Mucosa of stomach (tissue), 1 donor: ENCODE data around the gene ZNF814.
"Not testable (repeated sequence)": the region's sequence is repeated elsewhere in the genome, so short reads cannot be mapped to it uniquely, and the experiment has no call there.

Experiments
- H3K27me3 ChIP-seq: one replicate; pipeline ENCODE4 v1.7.0; 2013; ENCODE audit warnings: mild to moderate bottlenecking, low read length; ENCODE audit not compliant: control insufficient read depth, insufficient read depth
- H3K36me3 ChIP-seq: one replicate; pipeline ENCODE4 v1.7.0; 2013; ENCODE audit warnings: low read length; ENCODE audit not compliant: control insufficient read depth, insufficient read depth
- H3K4me1 ChIP-seq: one replicate; pipeline ENCODE4 v1.7.0; 2013; ENCODE audit warnings: mild to moderate bottlenecking, low read length; ENCODE audit not compliant: control insufficient read depth, insufficient read depth
- H3K4me3 ChIP-seq: one replicate; pipeline ENCODE4 v1.7.0; 2013; ENCODE audit warnings: low read length
- H3K9ac ChIP-seq: one replicate; pipeline ENCODE4 v1.7.0; 2013; ENCODE audit warnings: mild to moderate bottlenecking, low read length, moderate library complexity
- H3K9me3 ChIP-seq: one replicate; pipeline ENCODE4 v1.7.0; 2013; ENCODE audit warnings: mild to moderate bottlenecking, low read length, moderate library complexity; ENCODE audit not compliant: control insufficient read depth
- donor health status: Pancreatic carcinoma.

Gene ZNF814

DNA sequence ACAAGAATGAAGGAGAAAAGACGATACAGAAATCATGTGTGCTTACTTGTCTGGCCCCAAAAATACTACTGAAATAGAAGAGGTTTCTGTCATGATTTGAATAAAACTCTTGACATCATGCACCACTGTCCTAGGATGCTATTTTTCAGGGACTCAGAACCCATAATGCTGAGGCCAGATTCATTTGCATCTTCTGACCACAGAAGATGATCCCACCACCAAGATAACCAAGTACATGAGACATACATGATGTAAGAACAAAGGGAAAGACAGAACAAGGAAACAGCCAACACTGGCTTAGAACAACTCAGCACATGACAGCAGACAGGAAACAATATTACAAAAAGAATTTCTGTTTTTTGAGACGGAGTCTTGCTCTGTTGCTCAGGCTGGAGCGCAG lies 76.6 kb downstream of the ZNF814 start:
- Histone ChIP-seq H3K9ac (no peak overlapping the region), H3K4me3 (no peak overlapping the region), H3K9me3 (no peaks in the 10 kb centered on the region), H3K36me3 (peaks cover 7% of the 10 kb centered on the region), H3K4me1 (peaks cover 28% of the 10 kb centered on the region), H3K27me3 (no peaks in the 10 kb centered on the region)

GRCh38 chr19:57810410-57811295 lies 78.2 kb downstream of the ZNF814 start:
- not testable (repeated sequence) for H3K27me3 ChIP-seq, H3K9me3 ChIP-seq, H3K36me3 ChIP-seq, H3K9ac ChIP-seq, H3K4me3 ChIP-seq
- peaks cover 36% of the 10 kb centered on the region for H3K4me1 ChIP-seq

GRCh38 chr19:57807541-57807940 lies 81.3 kb downstream of the ZNF814 start:
- Histone ChIP-seq H3K9ac (no peak overlapping the region), H3K36me3 (peaks cover 7% of the 10 kb centered on the region), H3K4me1 (peaks cover 36% of the 10 kb centered on the region), H3K4me3 (no peak overlapping the region), H3K27me3 (no peaks in the 10 kb centered on the region), H3K9me3 (no peaks in the 10 kb centered on the region)

DNA sequence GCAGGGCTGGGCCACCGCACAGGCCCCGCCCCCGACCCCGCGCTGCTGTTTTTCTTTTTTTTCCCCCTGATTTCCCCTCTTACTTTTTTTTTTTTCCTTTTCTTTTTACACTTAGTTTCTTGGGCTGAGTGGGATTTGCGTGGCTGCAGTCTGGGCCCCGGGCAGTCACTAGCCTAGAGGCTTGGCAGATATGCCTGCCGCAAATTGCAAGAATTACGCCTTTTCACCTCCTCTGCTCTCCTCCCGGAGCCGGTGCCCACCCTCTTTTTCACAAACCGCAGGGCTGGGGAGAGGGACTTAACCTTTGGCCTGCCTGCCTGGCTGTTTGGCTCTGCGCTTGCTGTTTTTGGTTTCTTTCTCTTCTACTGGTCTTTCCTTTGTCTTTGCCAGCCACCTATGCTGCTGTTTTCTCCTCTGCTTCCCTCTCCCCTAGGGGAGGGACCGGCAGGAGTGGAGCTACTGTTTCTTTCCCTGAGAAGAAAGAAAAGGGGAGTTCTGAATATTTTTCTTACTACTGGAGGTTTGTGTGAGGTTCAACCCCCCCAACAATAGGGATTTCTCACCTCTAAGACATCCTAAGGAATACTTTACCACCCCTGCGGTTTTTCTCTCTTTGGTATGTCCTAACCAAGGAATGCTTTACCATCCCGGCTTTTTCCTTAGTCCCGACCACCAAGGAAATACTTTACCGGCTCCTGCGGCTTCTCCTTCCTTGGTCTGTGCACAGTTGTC lies 85.1 kb downstream of the ZNF814 start:
- Histone ChIP-seq H3K4me1 (peaks cover 39% of the 10 kb centered on the region), H3K9ac (peak overlapping the region; percentile 95), H3K36me3 (no peaks in the 10 kb centered on the region), H3K4me3 (peak overlapping the region; percentile 51), H3K9me3 (no peaks in the 10 kb centered on the region), H3K27me3 (no peaks in the 10 kb centered on the region)

DNA sequence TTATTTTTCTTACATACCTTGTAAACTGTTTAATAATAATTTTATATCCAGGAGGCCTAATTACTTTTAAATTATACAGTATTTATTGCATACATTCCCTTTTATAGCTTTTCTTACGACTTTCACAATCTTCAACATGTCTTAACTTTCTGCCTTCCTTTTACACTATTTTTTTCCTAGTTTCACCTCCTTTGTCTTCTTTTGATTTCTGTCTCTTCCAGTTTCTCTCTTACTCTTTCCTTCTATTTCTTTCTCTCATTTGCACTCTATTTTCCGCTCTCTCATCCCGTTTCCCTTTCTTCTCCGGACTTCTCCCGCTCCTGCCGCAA lies 85.6 kb downstream of the ZNF814 start:
- no peaks in the 10 kb centered on the region for H3K27me3 ChIP-seq
- H3K4me1 ChIP-seq: peaks cover 39% of the 10 kb centered on the region
- H3K36me3 ChIP-seq: no peaks in the 10 kb centered on the region
- no peaks in the 10 kb centered on the region for H3K9me3 ChIP-seq
- H3K9ac ChIP-seq: peak overlapping the region; percentile 95
- H3K4me3 ChIP-seq: peak overlapping the region; percentile 51

- Histone ChIP-seq H3K36me3 (no peaks in the 10 kb centered on the region), H3K27me3 (no peaks in the 10 kb centered on the region), H3K9ac (no peak overlapping the region), H3K4me1 (peaks cover 39% of the 10 kb centered on the region), H3K4me3 (no peak overlapping the region), H3K9me3 (no peaks in the 10 kb centered on the region)
Measured at GRCh38 chr19:57802269-57802668, 86.6 kb downstream of the ZNF814 start.

GRCh38 chr19:57800696-57801095 lies 88.1 kb downstream of the ZNF814 start:
- Histone ChIP-seq H3K4me1 (peaks cover 31% of the 10 kb centered on the region), H3K9ac (no peak overlapping the region), H3K9me3 (no peaks in the 10 kb centered on the region), H3K27me3 (no peaks in the 10 kb centered on the region), H3K36me3 (no peaks in the 10 kb centered on the region), H3K4me3 (no peak overlapping the region)
